GM18520 (cell line): ENCODE data around the gene MTERF1.
A peak's percentile ranks its signal among the peaks of the same experiment; 100 is the strongest.
"Not testable (repeated sequence)": the region's sequence is repeated elsewhere in the genome, so short reads cannot be mapped to it uniquely, and the experiment has no call there.

Experiments used
- ATAC-seq: cut with Tn5 transposase; IDR thresholded peaks from one replicate; pipeline ENCODE4 v1.9.1; 2021; ENCODE audit not compliant: unreplicated experiment

MTERF1 gene

GRCh38 chr7:91887336-91888213 lies 7.1 kb upstream of the MTERF1 start:
- not testable (repeated sequence) for ATAC-seq

GRCh38 chr7:91883676-91884362 lies 3.3 kb upstream of the MTERF1 start:
- no peak for ATAC-seq

- no peak for ATAC-seq
These were observed 488 bp downstream of the MTERF1 start for GRCh38 chr7:91880016-91880412.

- no peak for ATAC-seq
These were observed 3.9 kb downstream of the MTERF1 start for GRCh38 chr7:91876391-91877133.

- no peak for ATAC-seq
These were observed 4.7 kb downstream of the MTERF1 start for GRCh38 chr7:91875851-91876250.

GRCh38 chr7:91872928-91873327 lies 7.6 kb downstream of the MTERF1 start:
- ATAC-seq = no peak

- ATAC-seq = no peak
These were observed 8.4 kb downstream of the MTERF1 start for GRCh38 chr7:91872069-91872468.

GRCh38 chr7:91869661-91870060 lies 10.8 kb downstream of the MTERF1 start:
- no peak for ATAC-seq

- no peak for ATAC-seq
These were observed 13.8 kb downstream of the MTERF1 start for GRCh38 chr7:91866599-91867148.

GRCh38 chr7:91865511-91865910 lies 15.0 kb downstream of the MTERF1 start:
- ATAC-seq = no peak

- not testable (repeated sequence) for ATAC-seq
These were observed 15.9 kb downstream of the MTERF1 start for GRCh38 chr7:91864604-91865003.

GRCh38 chr7:91864070-91864469 lies 16.4 kb downstream of the MTERF1 start:
- no peak for ATAC-seq

GRCh38 chr7:91852263-91852741 lies 28.2 kb downstream of the MTERF1 start:
- peak; percentile 63 for ATAC-seq

- ATAC-seq = no peak
These were observed 30.0 kb downstream of the MTERF1 start for GRCh38 chr7:91850455-91850854.

- ATAC-seq = no peak
These were observed 32.5 kb downstream of the MTERF1 start for GRCh38 chr7:91847876-91848588.

- ATAC-seq = no peak
These were observed 33.3 kb downstream of the MTERF1 start for GRCh38 chr7:91847231-91847630.

GRCh38 chr7:91846436-91846835 lies 34.1 kb downstream of the MTERF1 start:
- ATAC-seq = no peak

- ATAC-seq = no peak
These were observed 36.7 kb downstream of the MTERF1 start for GRCh38 chr7:91843831-91844230.

GRCh38 chr7:91838439-91838838 lies 42.1 kb downstream of the MTERF1 start:
- ATAC-seq = no peak

GRCh38 chr7:91837397-91838070 lies 43.0 kb downstream of the MTERF1 start:
- ATAC-seq = no peak
